Measurements from ENCODE around the gene UQCRC1. TPM values are rescaled to one million over a fixed set of nuclear protein-coding genes. Genes with fewer than 3 reads are reported as not detected.

The UQCRC1 gene
- total RNA-seq, 2 donors from 2014 or later = 682 to 753 TPM

GRCh38 chr3:48593337-48593736 lies 16.1 kb downstream of the UQCRC1 start:
- peaks cover 3% of the 10 kb centered on the region for H3K4me1 ChIP-seq
- H3K27ac ChIP-seq = no peak overlapping the region
- H3K36me3 ChIP-seq = no peaks in the 10 kb centered on the region
- no peaks in the 10 kb centered on the region for H3K9me3 ChIP-seq
- no peak overlapping the region for H3K9ac ChIP-seq (ENCODE audit: low read depth in 2 of 2, low read length in 2 of 2)
- no peak for TF ChIP-seq CTCF (IDR thresholded peaks at IDR 0.05)
- intact Hi-C loops (cut with DNase I) = no loop called here
- peaks cover 9% of the 10 kb centered on the region for H3K27me3 ChIP-seq
- no peak for DNase-seq
- H3K4me3 ChIP-seq = no peak overlapping the region

- intact Hi-C loops (cut with DNase I) = no loop called here
- peaks cover 3% of the 10 kb centered on the region for H3K4me1 ChIP-seq
- TF ChIP-seq CTCF (IDR thresholded peaks at IDR 0.05) = no peak
- no peaks in the 10 kb centered on the region for H3K36me3 ChIP-seq
- no peak for DNase-seq
- H3K27ac ChIP-seq = no peak overlapping the region
- peaks cover 9% of the 10 kb centered on the region for H3K27me3 ChIP-seq
- H3K9me3 ChIP-seq = no peaks in the 10 kb centered on the region
- H3K9ac ChIP-seq (ENCODE audit: low read depth in 2 of 2, low read length in 2 of 2) = no peak overlapping the region
- H3K4me3 ChIP-seq = no peak overlapping the region
Measured at GRCh38 chr3:48592519-48593087, 16.8 kb downstream of the UQCRC1 start.

- intact Hi-C loops (cut with DNase I) = no loop called here
- Histone ChIP-seq H3K9me3 (no peaks in the 10 kb centered on the region), H3K36me3 (no peaks in the 10 kb centered on the region), H3K27ac (no peak overlapping the region), H3K4me1 (peaks cover 3% of the 10 kb centered on the region), H3K4me3 (no peak overlapping the region), H3K9ac (ENCODE audit: low read depth in 2 of 2, low read length in 2 of 2) (no peak overlapping the region), H3K27me3 (peaks cover 9% of the 10 kb centered on the region)
- no peak for DNase-seq
- TF ChIP-seq CTCF (IDR thresholded peaks at IDR 0.05) = no peak
Measured at GRCh38 chr3:48591886-48592518, 17.4 kb downstream of the UQCRC1 start.

GRCh38 chr3:48591436-48591835 lies 18.0 kb downstream of the UQCRC1 start:
- no peaks in the 10 kb centered on the region for H3K9me3 ChIP-seq
- peaks cover 9% of the 10 kb centered on the region for H3K27me3 ChIP-seq
- no peak for DNase-seq
- no peak overlapping the region for H3K4me3 ChIP-seq
- intact Hi-C loops (cut with DNase I) = no loop called here
- no peaks in the 10 kb centered on the region for H3K36me3 ChIP-seq
- no peak overlapping the region for H3K27ac ChIP-seq
- H3K9ac ChIP-seq (ENCODE audit: low read depth in 2 of 2, low read length in 2 of 2) = no peak overlapping the region
- no peak for TF ChIP-seq CTCF (IDR thresholded peaks at IDR 0.05)
- peaks cover 3% of the 10 kb centered on the region for H3K4me1 ChIP-seq

GRCh38 chr3:48588230-48588629 lies 21.2 kb downstream of the UQCRC1 start:
- H3K36me3 ChIP-seq = no peaks in the 10 kb centered on the region
- TF ChIP-seq CTCF (IDR thresholded peaks at IDR 0.05) = no peak
- no peak for DNase-seq

More at GRCh38 chr3:48588230-48588629, 21.2 kb downstream of the UQCRC1 start:
- Histone ChIP-seq H3K27me3 (no peaks in the 10 kb centered on the region), H3K9ac (ENCODE audit: low read depth in 2 of 2, low read length in 2 of 2) (no peak overlapping the region), H3K4me3 (no peak overlapping the region), H3K27ac (no peak overlapping the region), H3K9me3 (no peaks in the 10 kb centered on the region), H3K4me1 (no peaks in the 10 kb centered on the region)
- intact Hi-C loops (cut with DNase I) = no loop called here
